ENCODE data around the gene PVALEF. TPM values are rescaled to one million over a fixed set of nuclear protein-coding genes. Genes with fewer than 3 reads are reported as not detected.

The PVALEF gene
- total and polyA plus RNA-seq, 2 of the 13 experiments (the other 11 are each of a cell fraction or from before 2014, with no cell fraction given): 0.18 TPM

DNA sequence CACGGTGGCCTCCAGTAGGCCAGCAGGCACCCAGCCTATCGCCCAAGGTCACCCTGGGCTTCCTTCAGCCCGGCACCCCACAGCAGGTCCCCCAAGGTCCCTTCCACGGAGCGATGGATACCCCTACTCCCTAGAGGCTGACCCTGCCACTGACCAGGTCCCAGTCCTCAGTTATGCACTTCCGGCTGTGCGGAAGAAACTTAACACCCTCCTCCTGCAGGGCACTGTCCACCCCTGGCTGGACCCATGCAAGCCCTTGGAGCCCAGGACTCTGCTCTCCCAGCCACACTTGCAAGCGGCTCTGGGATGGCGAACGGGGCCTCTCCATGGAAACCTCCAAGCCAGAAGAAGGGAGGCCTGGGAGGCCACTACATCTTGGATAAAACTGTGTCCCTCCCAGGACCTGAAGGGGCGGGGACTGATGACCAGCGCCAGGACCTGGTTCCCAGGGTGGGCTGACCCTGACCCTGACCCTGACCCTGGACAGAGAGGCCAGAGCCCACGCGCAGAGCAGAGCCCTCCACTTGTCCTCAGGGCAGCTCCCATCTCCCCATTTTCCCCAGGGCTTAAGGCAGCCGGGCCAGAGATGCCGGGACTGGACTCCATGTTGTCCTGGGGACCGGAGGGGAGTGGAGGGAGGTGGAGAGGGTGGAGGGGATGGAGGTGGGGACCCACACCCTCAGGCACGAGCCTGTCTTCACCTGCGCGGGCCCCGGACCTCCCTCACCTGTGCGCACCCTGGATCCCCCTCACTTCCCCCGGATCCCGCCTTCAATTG lies 56.7 kb downstream of the PVALEF start (continued):
- TF ChIP-seq, protein P1, sequence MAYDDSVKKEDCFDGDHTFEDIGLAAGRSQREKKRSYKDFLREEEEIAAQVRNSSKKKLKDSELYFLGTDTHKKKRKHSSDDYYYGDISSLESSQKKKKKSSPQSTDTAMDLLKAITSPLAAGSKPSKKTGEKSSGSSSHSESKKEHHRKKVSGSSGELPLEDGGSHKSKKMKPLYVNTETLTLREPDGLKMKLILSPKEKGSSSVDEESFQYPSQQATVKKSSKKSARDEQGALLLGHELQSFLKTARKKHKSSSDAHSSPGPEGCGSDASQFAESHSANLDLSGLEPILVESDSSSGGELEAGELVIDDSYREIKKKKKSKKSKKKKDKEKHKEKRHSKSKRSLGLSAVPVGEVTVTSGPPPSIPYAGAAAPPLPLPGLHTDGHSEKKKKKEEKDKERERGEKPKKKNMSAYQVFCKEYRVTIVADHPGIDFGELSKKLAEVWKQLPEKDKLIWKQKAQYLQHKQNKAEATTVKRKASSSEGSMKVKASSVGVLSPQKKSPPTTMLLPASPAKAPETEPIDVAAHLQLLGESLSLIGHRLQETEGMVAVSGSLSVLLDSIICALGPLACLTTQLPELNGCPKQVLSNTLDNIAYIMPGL (CRISPR knock-in tag; IDR thresholded peaks at IDR 0.05; ENCODE audit: borderline replicate concordance in 1 of 2, low read depth in 1 of 2): no peak
- TF ChIP-seq, protein P2, sequence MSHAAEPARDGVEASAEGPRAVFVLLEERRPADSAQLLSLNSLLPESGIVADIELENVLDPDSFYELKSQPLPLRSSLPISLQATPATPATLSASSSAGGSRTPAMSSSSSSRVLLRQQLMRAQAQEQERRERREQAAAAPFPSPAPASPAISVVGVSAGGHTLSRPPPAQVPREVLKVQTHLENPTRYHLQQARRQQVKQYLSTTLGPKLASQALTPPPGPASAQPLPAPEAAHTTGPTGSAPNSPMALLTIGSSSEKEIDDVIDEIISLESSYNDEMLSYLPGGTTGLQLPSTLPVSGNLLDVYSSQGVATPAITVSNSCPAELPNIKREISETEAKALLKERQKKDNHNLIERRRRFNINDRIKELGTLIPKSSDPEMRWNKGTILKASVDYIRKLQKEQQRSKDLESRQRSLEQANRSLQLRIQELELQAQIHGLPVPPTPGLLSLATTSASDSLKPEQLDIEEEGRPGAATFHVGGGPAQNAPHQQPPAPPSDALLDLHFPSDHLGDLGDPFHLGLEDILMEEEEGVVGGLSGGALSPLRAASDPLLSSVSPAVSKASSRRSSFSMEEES (CRISPR knock-in tag; IDR thresholded peaks at IDR 0.05): no peak
- TF ChIP-seq ZFP82 (CRISPR knock-in tag; IDR thresholded peaks at IDR 0.05; ENCODE audit: borderline replicate concordance) (no peak), EED (CRISPR knock-in tag; IDR thresholded peaks at IDR 0.05) (no peak), MATR3 (CRISPR knock-in tag; IDR thresholded peaks at IDR 0.05) (no peak), REL (CRISPR knock-in tag; conservative IDR thresholded peaks at IDR 0.05) (no peak), EEA1 (CRISPR knock-in tag; IDR thresholded peaks at IDR 0.05; ENCODE audit: borderline replicate concordance) (no peak), ZNF160 (CRISPR knock-in tag; IDR thresholded peaks at IDR 0.05) (no peak), ZNF780A (CRISPR knock-in tag; IDR thresholded peaks at IDR 0.05) (no peak), ZNF430 (CRISPR knock-in tag; IDR thresholded peaks at IDR 0.05) (no peak), PITX1 (CRISPR knock-in tag; IDR thresholded peaks at IDR 0.05) (no peak), HMGA1 (CRISPR knock-in tag; conservative IDR thresholded peaks at IDR 0.05) (no peak), ZNF891 (CRISPR knock-in tag; IDR thresholded peaks at IDR 0.05) (no peak), ZNF782 (CRISPR knock-in tag; IDR thresholded peaks at IDR 0.05; ENCODE audit: borderline replicate concordance) (no peak), NFYC (CRISPR knock-in tag; IDR thresholded peaks at IDR 0.05) (no peak), ELF1 (CRISPR knock-in tag; IDR thresholded peaks at IDR 0.05) (peak; percentile 74), ZNF451 (CRISPR knock-in tag; IDR thresholded peaks at IDR 0.05) (no peak), HNRNPUL1 (IDR thresholded peaks at IDR 0.05; ENCODE audit: low read depth, low read length) (no peak), KAT2B (IDR thresholded peaks at IDR 0.05; ENCODE audit: borderline replicate concordance, low read depth, low read length) (no peak), ZNF672 (CRISPR knock-in tag; IDR thresholded peaks at IDR 0.05) (no peak), ZNF10 (CRISPR knock-in tag; IDR thresholded peaks at IDR 0.05; ENCODE audit: borderline replicate concordance, low read depth) (no peak)
- TF ChIP-seq, protein P3, sequence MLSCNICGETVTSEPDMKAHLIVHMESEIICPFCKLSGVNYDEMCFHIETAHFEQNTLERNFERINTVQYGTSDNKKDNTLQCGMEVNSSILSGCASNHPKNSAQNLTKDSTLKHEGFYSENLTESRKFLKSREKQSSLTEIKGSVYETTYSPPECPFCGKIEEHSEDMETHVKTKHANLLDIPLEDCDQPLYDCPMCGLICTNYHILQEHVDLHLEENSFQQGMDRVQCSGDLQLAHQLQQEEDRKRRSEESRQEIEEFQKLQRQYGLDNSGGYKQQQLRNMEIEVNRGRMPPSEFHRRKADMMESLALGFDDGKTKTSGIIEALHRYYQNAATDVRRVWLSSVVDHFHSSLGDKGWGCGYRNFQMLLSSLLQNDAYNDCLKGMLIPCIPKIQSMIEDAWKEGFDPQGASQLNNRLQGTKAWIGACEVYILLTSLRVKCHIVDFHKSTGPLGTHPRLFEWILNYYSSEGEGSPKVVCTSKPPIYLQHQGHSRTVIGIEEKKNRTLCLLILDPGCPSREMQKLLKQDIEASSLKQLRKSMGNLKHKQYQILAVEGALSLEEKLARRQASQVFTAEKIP (CRISPR knock-in tag; IDR thresholded peaks at IDR 0.05; ENCODE audit: borderline replicate concordance): no peak
- TF ChIP-seq, protein P4, sequence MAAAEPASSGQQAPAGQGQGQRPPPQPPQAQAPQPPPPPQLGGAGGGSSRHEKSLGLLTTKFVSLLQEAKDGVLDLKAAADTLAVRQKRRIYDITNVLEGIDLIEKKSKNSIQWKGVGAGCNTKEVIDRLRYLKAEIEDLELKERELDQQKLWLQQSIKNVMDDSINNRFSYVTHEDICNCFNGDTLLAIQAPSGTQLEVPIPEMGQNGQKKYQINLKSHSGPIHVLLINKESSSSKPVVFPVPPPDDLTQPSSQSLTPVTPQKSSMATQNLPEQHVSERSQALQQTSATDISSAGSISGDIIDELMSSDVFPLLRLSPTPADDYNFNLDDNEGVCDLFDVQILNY (CRISPR knock-in tag; conservative IDR thresholded peaks at IDR 0.05): no peak
- TF ChIP-seq, protein P5, sequence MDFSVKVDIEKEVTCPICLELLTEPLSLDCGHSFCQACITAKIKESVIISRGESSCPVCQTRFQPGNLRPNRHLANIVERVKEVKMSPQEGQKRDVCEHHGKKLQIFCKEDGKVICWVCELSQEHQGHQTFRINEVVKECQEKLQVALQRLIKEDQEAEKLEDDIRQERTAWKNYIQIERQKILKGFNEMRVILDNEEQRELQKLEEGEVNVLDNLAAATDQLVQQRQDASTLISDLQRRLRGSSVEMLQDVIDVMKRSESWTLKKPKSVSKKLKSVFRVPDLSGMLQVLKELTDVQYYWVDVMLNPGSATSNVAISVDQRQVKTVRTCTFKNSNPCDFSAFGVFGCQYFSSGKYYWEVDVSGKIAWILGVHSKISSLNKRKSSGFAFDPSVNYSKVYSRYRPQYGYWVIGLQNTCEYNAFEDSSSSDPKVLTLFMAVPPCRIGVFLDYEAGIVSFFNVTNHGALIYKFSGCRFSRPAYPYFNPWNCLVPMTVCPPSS (IDR thresholded peaks at IDR 0.05): no peak
